Esophagus squamous epithelium (tissue), 4 donors: ENCODE measurements around the gene CDK5RAP3.

Experiments
- POLR2A ChIP-seq, 4 donors: fragments of 450-650 bp; IDR thresholded peaks; one replicate each; pipeline ENCODE4 v1.6.1; 2017; ENCODE audit warnings: antibody characterized with exemption in 4 of 4, mild to moderate bottlenecking in 4 of 4, moderate library complexity in 3 of 4
- TF ChIP-seq, protein P1 (sequence below), 6 experiments: fragments of 450-650 bp in 4 of 6; fragments of 200-600 bp in 2 of 6; sonication (generic) in 2 of 6; IDR thresholded peaks; one replicate each; pipeline ENCODE4 v1.5.1; 2016 to 2019; ENCODE audit warnings: antibody characterized with exemption in 6 of 6, mild to moderate bottlenecking in 4 of 6, moderate library complexity in 4 of 6

- TF ChIP-seq, protein P1, sequence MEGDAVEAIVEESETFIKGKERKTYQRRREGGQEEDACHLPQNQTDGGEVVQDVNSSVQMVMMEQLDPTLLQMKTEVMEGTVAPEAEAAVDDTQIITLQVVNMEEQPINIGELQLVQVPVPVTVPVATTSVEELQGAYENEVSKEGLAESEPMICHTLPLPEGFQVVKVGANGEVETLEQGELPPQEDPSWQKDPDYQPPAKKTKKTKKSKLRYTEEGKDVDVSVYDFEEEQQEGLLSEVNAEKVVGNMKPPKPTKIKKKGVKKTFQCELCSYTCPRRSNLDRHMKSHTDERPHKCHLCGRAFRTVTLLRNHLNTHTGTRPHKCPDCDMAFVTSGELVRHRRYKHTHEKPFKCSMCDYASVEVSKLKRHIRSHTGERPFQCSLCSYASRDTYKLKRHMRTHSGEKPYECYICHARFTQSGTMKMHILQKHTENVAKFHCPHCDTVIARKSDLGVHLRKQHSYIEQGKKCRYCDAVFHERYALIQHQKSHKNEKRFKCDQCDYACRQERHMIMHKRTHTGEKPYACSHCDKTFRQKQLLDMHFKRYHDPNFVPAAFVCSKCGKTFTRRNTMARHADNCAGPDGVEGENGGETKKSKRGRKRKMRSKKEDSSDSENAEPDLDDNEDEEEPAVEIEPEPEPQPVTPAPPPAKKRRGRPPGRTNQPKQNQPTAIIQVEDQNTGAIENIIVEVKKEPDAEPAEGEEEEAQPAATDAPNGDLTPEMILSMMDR (IDR thresholded peaks at IDR 0.05), result no peak
- no peak for TF ChIP-seq POLR2A (IDR thresholded peaks at IDR 0.05)
These were observed 24.5 kb downstream of the CDK5RAP3 start for GRCh38 chr17:47995241-47995935.
